K562 (cell line): ENCODE measurements around the gene SLC25A10. TPM values are rescaled to one million over a fixed set of nuclear protein-coding genes. Genes with fewer than 3 reads are reported as not detected.

ENCODE experiments used
- CEBPG ChIP-seq, 3 experiments: fragments of 200-800 bp in 1 of 3; sonication (Bioruptor generic) in 1 of 3; sonication (generic) in 1 of 3; formaldehyde crosslinking in 1 of 3; IDR thresholded peaks in 2 of 3; conservative IDR thresholded peaks in 1 of 3; 2 replicates each; pipeline versions ENCODE4 v1.6.1 to v1.8.0; 2016 to 2022; ENCODE audit warnings: missing compliant biosample characterization in 2 of 3, missing genetic modification characterization in 2 of 3, mild to moderate bottlenecking in 1 of 3, missing genetic modification reagents in 1 of 3
- HNRNPLL ChIP-seq: fragments of 200-400 bp; formaldehyde crosslinking; IDR thresholded peaks from 2 replicates; pipeline ENCODE4 v1.6.1; 2017; ENCODE audit warnings: low read length, low read depth, mild to moderate bottlenecking; ENCODE audit not compliant: poor library complexity, severe bottlenecking
- ILF3 ChIP-seq: fragments of 450-650 bp; IDR thresholded peaks from 2 replicates; pipeline ENCODE4 v1.6.1; 2018; ENCODE audit warnings: antibody characterized with exemption, mild to moderate bottlenecking, moderate library complexity, borderline replicate concordance
- MEIS2 ChIP-seq: fragments of 450-650 bp; IDR thresholded peaks from 2 replicates; pipeline ENCODE4 v1.6.1; 2014; ENCODE audit warnings: mild to moderate bottlenecking; ENCODE audit not compliant: partially characterized antibody
- RBBP5 ChIP-seq: fragments of 200-600 bp; sonication (generic); IDR thresholded peaks from 2 replicates; pipeline ENCODE4 v1.6.1; 2012; ENCODE audit warnings: borderline replicate concordance, mild to moderate bottlenecking, low read length, control low read depth, inconsistent platforms; ENCODE audit not compliant: insufficient read depth, poor library complexity, severe bottlenecking
- SRF ChIP-seq, 2 experiments: fragments of 250-450, 450-650 bp in 1 of 2; sonication (Bioruptor Pico) in 1 of 2; sonication (generic) in 1 of 2; formaldehyde crosslinking; IDR thresholded peaks; 2 replicates each; pipeline versions ENCODE4 v1.5.0 to v1.5.1; 2020 to 2022; ENCODE audit warnings: mild to moderate bottlenecking in 1 of 2, missing genetic modification reagents in 1 of 2
- ZBTB40 ChIP-seq, 2 experiments: fragments of 450-650 bp in 1 of 2; sonication (generic) in 1 of 2; formaldehyde crosslinking in 1 of 2; IDR thresholded peaks; 2 replicates each; pipeline versions ENCODE4 v1.7.1 to v1.9.0; 2016 to 2022; ENCODE audit warnings: inconsistent platforms in 1 of 2, mild to moderate bottlenecking in 1 of 2, missing genetic modification reagents in 1 of 2
- ZMIZ1 ChIP-seq, 2 experiments: fragments of 150-350 bp in 1 of 2; IDR thresholded peaks; 2 replicates each; pipeline ENCODE4 v1.6.1; 2012 to 2016; ENCODE audit warnings: low read depth in 2 of 2, low read length in 2 of 2, mild to moderate bottlenecking in 1 of 2, moderate library complexity in 1 of 2
- ZNF12 ChIP-seq: sonication (generic); formaldehyde crosslinking; IDR thresholded peaks from 2 replicates; pipeline ENCODE4 v1.4.0; 2020; ENCODE audit warnings: mild to moderate bottlenecking, missing genetic modification reagents
- ZNF511 ChIP-seq: sonication (generic); formaldehyde crosslinking; IDR thresholded peaks from 2 replicates; pipeline ENCODE4 v1.8.0; 2022; ENCODE audit warnings: mild to moderate bottlenecking, missing genetic modification reagents
- polyA plus RNA-seq, 8 experiments: library from polyadenylated mRNA; depleted of rRNA in 4 of 8; stranded (reverse) in 5 of 8; unstranded in 3 of 8; fragments of >200 nt; fragmentation: Nextera tagmentation in 2 of 8; fragmentation: Illumina TruSeq in 1 of 8; extraction: Ambion mirVana in 2 of 8; extraction: Trizol in 1 of 8; gene quantifications; 2 replicates each; pipeline versions ENCODE4 v1.2.1 to v1.2.3, GENCODE V29; 2011 to 2014; ENCODE audit warnings: inconsistent platforms in 1 of 8, missing spikeins in 1 of 8
- total RNA-seq, 7 experiments: library from RNA; depleted of rRNA in 6 of 7; stranded (reverse); fragments of >200 nt in 6 of 7; fragmentation: Illumina TruSeq in 2 of 7; extraction: Trizol in 2 of 7; gene quantifications; 2 replicates each; pipeline versions ENCODE4 v1.2.1 to v1.2.3, GENCODE V29; 2011 to 2021; ENCODE audit warnings: low replicate concordance in 1 of 7

SLC25A10 gene
- total and polyA plus RNA-seq, 9 of the 15 experiments (the other 6 are each of a cell fraction or from before 2014, with no cell fraction given): 0.10 to 85.6 (median 34.3) TPM

GRCh38 chr17:81702934-81703746 lies 8.9 kb upstream of the SLC25A10 start, which contains the start of gene MRPL12 (continued):
- TF ChIP-seq HNRNPLL: peak; percentile 75
- TF ChIP-seq ZNF511: 0 out of 2 replicates have a peak, but pooled peaks have one; percentile 16
- no peak for TF ChIP-seq CEBPG (CRISPR knock-in tag; IDR thresholded peaks at IDR 0.05)
- no peak for TF ChIP-seq CEBPG (tag; conservative IDR thresholded peaks at IDR 0.05 in 1 of 2, IDR thresholded peaks at IDR 0.05 in 1 of 2)
- peak in 1 of 2 experiments; percentile 56; a peak in 1 of 4 replicates for TF ChIP-seq ZMIZ1 (IDR thresholded peaks at IDR 0.05; ENCODE audit: low read depth in 2 of 2, low read length in 2 of 2)
- no peak for TF ChIP-seq ZNF12
- TF ChIP-seq ZBTB40 (IDR thresholded peaks at IDR 0.05): peak; percentile 90
- TF ChIP-seq ZBTB40 (CRISPR knock-in tag; IDR thresholded peaks at IDR 0.05): no peak
- TF ChIP-seq SRF (CRISPR knock-in tag; IDR thresholded peaks at IDR 0.05): 0 out of 4 replicates have a peak, but pooled peaks of 1 of the 2 experiments have one; percentile 53
- TF ChIP-seq ILF3: peak; percentile 77; the same call in 1 of the 2 replicates
- peak; percentile 70 for TF ChIP-seq RBBP5
- TF ChIP-seq MEIS2: peak; percentile 44
